HG02885 (cell line): Measurements from ENCODE around the gene ABCA7.

Experiments used
- ATAC-seq: cut with Tn5 transposase; IDR thresholded peaks from one replicate; pipeline ENCODE4 v1.9.1; 2021; ENCODE audit warnings: mild to moderate bottlenecking; ENCODE audit not compliant: unreplicated experiment, poor library complexity

ABCA7 gene

DNA sequence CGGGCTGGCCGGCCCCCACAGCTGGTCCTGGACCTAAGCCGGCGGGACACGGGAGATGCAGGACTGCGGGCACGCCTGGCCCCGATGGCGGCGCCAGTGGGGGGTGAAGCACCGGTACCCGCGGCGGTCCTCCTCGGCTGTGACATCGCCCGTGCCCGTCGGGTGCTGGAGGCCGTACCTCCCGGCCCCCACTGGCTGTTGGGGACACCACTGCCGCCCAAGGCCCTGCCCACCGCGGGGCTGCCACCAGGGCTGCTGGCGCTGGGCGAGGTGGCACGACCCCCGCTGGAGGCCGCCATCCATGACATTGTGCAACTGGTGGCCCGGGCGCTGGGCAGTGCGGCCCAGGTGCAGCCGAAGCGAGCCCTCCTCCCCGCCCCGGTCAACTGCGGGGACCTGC is 36.6 kb upstream of the ABCA7 start:
- no peak for ATAC-seq

DNA sequence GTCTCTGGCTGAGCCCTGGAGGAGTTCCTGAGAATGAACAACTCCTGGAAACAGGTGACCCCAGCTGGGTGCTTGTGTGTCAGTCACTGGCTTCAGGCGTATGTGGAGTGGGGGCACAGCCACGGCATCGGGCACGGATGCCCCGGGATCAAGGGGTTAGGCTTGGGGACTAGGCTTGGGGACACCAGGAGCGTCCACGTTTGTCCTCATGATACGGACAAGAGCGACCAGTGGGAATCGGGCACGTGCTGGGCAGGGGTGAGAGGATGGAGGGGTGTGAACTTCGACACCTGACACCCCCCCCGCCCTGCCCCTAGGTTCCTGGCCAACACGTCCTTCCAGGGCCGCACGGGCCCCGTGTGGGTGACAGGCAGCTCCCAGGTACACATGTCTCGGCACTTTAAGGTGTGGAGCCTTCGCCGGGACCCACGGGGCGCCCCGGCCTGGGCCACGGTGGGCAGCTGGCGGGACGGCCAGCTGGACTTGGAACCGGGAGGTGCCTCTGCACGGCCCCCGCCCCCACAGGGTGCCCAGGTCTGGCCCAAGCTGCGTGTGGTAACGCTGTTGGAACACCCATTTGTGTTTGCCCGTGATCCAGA is 35.6 kb upstream of the ABCA7 start:
- no peak for ATAC-seq

DNA sequence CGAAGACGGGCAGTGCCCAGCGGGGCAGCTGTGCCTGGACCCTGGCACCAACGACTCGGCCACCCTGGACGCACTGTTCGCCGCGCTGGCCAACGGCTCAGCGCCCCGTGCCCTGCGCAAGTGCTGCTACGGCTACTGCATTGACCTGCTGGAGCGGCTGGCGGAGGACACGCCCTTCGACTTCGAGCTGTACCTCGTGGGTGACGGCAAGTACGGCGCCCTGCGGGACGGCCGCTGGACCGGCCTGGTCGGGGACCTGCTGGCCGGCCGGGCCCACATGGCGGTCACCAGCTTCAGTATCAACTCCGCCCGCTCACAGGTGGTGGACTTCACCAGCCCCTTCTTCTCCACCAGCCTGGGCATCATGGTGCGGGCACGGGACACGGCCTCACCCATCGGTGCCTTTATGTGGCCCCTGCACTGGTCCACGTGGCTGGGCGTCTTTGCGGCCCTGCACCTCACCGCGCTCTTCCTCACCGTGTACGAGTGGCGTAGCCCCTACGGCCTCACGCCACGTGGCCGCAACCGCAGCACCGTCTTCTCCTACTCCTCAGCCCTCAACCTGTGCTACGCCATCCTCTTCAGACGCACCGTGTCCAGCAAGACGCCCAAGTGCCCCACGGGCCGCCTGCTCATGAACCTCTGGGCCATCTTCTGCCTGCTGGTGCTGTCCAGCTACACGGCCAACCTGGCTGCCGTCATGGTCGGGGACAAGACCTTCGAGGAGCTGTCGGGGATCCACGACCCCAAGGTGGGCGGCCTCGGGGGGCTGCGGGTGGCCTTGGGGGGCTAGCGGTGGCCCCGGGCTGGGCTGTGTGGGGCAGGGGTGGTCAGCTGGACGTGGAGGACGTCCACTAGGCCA is 34.9 kb upstream of the ABCA7 start:
- no peak for ATAC-seq

DNA sequence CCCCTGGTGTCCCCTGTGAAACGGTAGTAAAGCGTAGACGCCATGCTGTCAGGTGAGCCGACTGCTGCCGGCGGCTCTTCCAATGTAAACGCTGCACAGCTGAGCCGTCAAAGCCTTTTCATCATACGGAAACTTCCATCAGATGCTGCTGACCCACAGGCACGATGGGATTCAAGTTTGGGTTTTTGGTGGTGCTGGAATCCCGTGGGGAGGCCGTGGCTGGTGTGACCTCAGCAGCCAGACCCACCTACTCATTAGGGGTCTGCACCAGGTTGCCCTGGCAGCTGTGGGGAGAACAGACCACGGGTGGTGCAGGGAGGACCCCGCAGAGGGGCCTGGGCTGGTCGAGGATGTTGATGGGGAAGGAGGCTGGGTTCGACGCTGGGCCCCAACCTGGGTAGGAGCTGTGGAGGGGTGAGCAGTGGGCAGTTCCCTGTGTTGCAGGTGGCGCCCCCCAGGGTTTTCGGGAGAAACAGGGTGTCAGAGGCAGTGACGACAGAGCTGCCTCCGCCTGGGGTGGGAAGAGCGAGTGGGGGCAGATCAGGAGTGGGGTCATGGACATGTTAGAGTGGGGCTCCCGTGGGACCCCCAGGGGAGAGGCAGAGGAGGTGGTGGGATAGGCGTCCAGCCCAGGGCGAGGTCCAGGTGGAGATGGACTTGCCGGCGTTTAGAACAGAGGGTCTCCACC is 33.1 kb upstream of the ABCA7 start:
- ATAC-seq: no peak

DNA sequence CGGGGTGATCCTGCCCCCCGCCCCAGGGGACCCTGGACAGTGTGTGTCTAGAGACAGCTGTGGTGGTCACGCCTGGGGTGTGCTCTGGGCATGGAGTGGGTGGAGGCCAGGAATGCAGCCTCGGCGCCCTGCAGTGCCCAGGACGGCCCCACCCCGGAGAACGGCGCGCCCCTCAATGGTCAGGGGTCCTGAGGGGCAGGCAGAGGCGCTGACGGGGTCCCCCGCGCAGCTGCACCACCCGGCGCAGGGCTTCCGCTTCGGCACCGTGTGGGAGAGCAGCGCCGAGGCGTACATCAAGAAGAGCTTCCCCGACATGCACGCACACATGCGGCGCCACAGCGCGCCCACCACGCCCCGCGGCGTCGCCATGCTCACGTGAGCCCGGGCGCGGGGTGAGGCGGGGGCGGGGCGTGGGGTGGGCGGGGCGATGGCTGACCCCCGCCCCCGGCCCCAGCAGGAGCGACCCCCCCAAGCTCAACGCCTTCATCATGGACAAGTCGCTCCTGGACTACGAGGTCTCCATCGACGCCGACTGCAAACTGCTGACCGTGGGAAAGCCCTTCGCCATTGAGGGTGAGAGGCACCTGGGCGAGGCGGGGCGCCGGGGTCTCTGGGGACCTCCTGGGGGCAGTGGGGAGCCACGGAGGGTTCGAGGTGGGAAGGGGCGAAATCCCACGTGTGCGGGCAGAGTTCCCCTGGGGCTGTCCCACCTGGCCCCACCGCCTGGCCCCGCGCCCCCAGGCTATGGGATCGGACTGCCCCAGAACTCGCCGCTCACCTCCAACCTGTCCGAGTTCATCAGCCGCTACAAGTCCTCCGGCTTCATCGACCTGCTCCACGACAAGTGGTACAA is 32.3 kb upstream of the ABCA7 start:
- no peak for ATAC-seq

DNA sequence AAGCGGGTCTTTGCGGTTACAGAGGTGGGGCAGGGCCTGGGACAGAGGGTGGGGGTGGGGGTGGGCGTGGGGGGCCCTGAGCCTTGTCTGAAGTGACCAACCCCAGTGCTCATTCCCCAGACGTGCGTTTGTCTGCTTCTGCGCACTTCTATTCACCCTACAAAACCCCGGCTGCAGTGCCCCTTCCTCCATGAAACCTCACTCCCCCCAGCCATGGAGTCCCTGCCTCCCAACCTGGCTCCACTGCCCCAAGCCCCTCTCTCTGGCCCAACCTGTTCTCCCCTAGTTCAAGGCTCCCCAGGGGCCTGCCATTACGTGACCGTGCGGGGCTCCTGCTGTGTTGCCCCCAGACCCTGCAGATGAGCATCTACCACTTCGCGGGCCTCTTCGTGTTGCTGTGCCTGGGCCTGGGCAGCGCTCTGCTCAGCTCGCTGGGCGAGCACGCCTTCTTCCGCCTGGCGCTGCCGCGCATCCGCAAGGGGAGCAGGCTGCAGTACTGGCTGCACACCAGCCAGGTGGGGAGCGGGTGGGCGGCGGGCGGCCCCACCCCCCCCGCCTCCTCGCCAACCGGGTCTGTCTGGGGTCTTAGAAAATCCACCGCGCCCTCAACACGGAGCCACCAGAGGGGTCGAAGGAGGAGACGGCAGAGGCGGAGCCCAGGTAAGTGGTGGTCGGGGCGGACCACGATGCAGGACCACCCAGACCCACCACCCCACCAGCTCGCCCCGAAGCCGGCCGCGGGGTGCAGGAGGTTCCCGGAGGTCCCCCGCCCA is 31.5 kb upstream of the ABCA7 start:
- ATAC-seq: no peak

DNA sequence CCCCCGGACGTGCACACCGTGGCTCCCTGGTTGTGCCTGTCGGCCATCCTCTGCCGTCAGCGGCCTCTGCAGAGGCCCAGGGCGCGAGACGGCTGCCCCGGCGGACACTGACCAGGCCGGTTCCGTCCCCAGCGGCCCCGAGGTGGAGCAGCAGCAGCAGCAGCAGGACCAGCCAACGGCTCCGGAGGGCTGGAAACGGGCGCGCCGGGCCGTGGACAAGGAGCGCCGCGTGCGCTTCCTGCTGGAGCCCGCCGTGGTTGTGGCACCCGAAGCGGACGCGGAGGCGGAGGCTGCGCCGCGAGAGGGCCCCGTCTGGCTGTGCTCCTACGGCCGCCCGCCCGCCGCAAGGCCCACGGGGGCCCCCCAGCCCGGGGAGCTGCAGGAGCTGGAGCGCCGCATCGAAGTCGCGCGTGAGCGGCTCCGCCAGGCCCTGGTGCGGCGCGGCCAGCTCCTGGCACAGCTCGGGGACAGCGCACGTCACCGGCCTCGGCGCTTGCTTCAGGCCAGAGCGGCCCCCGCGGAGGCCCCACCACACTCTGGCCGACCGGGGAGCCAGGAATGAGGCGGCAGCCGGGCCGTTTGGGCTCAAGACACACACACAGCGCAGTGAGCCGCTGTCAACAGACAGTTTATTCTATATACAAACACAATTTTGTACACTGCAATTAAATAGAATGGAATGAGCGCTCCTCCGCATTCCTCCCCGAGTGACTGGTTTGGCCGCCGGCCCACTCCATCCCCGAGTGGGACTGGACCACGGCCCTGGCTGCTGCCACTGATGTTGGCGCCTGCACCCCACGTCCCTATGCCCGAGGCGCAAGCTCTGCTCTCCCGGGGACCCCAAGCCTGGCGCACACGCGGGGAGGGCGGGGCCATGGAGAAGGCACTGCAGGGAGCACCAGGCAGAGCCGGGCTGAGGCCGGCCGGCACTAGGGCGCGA is 30.6 kb upstream of the ABCA7 start:
- no peak for ATAC-seq

DNA sequence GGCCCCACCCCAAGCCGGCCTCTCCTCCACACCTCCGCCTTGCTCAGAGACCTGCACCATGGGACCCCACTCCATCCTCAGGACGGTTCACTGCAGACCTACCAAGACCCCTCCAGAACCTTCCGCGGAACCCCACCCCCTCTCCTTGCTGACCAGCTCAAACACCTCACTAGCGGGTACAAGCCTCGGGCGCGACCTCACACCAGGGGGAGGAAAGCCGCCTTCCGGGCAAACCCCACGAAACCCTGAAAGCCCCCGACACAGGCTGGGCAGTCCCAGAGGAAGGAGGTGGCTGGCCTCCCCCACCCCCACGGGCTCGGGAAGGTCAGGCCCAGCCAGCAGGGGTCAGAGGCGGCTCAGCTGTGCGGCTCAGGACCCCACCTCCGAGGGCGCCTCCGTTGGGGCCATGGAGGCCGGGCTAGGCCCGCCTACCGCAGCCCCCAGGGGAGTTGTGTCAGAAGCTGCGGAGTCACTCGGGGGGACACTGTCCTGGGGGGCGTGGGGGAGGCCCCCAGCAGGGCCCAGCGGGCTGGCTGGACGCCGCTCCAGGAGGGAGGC is 29.8 kb upstream of the ABCA7 start:
- no peak for ATAC-seq

DNA sequence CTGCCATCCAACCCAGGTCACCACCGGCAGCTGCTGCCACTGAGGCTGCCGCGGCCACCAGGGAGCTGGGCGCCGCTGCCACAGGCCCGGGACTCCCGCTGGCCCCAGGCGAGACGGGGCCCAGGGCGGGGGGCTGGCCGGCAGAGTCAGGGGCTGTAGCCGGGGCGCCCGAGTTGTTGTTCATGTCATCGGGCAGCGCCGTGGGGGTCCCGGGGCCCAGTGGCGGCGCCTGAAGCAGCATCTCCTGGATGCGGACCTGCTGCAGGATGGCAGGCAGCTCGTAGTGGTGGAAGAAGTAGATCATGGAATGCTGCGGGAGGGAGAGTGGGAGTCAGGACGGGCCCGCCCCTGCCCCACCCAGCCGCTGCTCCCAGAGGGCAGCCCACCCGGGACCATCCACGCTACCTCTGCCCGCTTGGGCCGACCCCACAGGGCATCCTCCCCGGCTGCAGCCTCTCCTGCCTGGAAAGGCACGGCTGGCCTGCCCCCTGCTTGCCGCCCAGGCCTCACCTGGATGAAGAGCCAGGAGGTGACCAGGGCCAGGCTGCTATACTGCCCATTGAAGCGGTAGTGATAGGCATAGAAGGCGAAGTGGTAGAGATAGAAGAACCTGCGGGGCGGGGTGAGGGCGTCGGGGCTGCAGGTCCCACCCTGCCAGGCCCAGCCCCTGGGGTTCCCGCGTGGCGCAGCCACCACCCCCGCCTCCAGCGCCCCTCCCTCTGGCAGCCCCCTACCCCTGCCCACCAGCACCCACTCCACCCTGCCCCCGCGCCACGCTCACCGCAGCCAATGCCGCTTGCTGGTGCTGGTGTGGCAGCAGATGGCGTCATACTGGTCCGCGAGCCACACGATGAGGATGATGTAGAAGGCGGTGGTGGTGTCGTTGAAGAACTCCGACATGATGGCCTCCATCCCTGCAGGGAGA is 29.1 kb upstream of the ABCA7 start:
- ATAC-seq: no peak

DNA sequence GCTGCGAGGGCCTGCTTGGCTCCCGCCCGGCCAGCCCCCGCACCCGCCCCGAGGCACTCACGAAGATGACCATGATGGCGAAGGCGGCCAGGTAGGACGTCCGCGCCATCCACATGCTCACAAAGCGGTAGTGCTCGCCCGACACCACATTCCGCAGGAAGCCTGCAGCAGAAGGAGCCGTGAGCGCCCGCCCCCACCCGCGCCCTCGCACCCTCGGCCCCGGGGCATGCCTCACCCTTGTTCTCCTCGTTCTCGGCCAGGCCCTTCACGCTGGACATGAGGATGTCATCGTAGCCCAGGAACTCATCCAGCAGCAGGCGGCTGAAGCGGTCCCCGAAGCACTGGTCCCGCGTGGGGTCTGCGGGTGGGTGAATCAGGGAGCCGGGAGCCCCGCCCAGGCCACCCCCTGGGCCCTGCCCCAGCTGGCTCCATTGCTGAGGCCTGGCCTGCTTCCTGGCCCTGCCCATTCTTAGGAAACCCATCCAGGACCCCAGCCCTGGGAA is 28.0 kb upstream of the ABCA7 start:
- no peak for ATAC-seq

DNA sequence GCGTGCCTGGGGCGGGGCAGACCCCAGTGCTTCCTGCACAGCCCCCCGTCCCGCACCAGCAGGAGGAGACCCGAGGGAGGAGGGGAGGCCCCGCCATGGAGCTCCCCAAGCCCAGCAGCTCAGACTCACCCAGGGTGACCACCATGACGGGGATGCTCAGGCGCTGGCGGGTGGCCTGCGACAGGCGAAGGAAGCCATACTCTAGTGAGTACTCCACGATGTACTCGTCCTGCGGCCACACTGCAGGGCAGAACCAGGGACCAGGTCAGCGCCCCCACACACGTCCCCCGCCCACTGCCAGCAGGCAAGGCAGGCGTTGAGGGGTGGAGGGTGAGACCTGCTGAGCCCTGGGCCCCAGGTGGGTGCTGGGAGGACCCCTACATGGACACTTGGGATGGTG is 27.6 kb upstream of the ABCA7 start:
- ATAC-seq: no peak

DNA sequence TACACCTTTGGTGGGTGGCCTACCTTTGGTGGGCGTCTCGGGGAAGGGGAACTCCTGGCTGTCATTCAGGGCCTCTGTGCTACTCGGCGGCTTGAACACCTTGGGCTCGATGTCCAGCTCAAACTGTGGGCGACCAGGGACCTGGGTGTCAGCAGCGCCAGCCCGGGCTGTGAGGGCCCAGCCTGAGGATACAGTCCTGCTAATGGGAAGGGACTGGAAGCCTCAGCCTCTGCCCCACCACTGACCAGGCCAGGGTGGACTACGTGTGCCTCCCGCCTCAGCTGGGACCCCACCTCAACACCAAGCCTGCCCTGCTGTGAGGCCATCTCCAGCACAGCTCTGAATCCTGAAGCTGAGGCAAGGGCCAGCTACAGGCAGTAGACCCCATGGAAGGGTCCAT is 26.7 kb upstream of the ABCA7 start:
- no peak for ATAC-seq

DNA sequence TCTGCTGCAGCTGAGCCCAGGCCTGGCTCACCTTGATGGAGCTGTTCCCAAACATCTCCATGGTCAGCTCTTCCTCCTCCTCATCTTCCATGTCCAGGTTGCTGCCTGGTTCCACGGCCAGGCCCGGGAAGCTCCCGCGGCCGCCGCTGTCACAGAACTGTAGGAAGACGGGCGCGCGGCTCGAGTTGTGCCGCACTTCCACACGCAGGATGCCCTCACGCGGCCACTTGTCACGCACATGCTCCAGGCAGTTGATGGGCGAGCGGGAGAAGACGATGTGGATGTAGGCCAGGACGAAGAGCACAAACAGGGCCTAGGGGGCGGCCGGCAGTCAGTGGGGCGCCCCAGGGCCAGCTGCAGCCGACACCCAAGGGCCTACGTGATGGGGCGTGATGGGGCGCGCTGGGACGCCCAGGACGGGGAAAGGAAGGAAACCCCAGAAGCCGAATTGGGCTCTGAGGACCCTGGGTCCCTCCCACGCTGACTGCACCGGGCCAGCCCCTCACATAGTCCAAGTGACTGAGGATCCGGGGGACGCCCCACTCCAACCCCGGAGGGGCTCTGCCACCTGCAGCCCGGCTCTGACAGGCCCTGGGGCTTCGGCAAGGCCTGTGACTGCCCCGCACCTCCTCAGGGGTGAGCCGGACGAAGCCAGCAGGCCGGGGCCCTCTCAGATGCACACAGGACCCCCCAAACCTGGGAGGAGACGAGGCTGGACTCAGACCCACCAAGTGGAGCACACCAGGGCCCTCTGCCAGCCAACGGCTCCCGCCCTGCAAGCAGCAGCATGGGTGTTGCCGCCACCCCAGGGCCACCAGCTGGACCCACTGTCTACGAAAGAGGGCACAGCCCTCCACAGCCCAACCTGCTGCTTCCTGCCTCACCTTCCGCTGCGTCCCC is 25.5 kb upstream of the ABCA7 start:
- ATAC-seq: no peak

DNA sequence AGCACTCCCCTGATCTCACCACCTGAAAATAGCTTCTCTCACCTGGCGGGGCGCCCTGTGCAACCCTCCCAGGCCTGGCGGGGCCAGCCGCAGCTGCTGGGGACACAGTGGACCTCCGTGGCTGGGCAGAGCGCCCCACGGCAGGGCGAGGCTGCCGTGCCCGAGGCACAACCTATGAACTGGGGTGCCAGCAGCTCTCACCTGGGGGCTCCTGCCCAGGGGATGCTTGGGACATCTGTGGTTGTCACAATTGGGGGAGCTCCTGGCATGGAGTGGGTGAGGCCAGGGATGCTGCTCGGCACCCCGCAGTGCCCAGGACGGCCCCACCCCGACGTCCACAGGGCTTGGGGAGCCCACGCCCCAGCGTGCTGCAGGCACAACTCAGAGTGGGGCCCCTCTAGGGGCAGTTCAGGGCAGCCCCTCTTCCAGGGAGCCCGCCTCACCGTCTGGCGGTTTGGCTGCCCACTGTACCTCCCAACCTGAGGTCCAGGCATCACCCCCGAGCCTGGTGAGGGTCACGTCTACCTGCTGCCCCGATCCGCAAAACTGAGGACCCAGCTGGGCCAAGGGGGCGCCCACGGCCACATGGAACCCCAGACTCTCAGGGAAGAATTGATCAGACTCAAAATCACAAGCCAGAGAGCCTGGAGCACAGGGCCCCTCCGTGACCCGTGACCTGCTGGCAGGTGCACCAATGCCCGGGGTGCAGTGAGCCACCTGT is 24.7 kb upstream of the ABCA7 start:
- no peak for ATAC-seq

DNA sequence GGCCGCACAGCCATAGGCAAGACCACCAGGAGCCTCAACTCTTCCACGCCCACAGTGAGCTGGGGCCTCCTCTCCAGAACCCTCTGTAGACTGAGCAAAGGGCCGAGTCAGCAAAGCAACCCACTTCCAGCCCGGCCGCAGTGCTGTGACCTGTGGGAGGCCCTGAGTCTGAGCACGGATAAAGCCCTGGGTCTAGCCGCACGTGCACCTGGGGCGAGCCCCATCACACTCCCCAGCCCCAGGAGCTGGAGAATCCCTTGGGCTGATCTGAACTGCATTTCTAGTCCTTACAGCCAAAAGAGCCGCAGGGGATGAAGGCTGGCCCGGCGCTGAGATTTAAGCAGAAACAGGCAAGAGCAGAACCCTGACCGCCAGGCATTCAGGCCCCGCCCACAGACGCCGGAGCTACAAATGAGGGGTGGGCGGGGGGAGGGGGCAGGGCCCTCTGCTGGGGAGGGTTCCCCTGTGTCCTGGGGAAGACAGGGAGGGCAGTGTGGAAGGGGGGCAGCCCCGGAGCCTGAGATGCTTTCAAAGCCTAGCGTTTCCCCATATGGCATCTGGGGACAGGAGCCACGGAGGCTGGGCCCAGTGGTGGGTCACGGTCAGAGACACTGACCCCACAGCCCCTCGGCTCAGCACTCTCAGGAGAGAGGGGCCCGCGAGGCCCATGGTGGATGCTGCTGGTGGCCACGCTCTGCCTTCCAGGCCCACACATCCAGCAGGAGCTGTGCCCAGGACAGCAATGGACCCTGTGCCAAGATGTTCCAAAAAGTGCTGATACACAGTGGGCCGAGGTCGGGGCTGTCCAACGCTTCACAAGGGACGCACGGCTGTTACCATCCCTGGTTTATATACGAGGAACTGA is 23.9 kb upstream of the ABCA7 start:
- ATAC-seq: peak; percentile 38
